ENCODE results near the gene SETSIP. TPM values are rescaled to one million over a fixed set of nuclear protein-coding genes. Genes with fewer than 3 reads are reported as not detected.

Gene SETSIP
- total RNA-seq, result not detected

- ATAC-seq (ENCODE audit: low FRiP score in 2 of 2), result no peak
- TF ChIP-seq POLR2AphosphoS5 (IDR thresholded peaks at IDR 0.05) (no peak), EP300 (IDR thresholded peaks at IDR 0.05) (no peak), POLR2A (IDR thresholded peaks at IDR 0.05) (no peak), CTCF (IDR thresholded peaks at IDR 0.05) (no peak)
- 81 to 84% methylated on average over 3 of the region's 3 CpGs for WGBS, 2 donors
Observed at GRCh38 chr1:92075311-92075710, at the start of gene SETSIP. SETSIP (minus strand) TSS chr1:92075411; CDS start chr1:92075411, 0 bp downstream.

GRCh38 chr1:92123868-92124267 lies 48.7 kb upstream of the SETSIP start:
- H3K4me1 ChIP-seq, result no peaks in the 10 kb centered on the region
- H3K9me3 ChIP-seq, result no peaks in the 10 kb centered on the region
- no peak for TF ChIP-seq EP300 (IDR thresholded peaks at IDR 0.05)
- TF ChIP-seq POLR2A (IDR thresholded peaks at IDR 0.05), result no peak
- TF ChIP-seq CTCF (IDR thresholded peaks at IDR 0.05), result no peak
- TF ChIP-seq POLR2AphosphoS5 (IDR thresholded peaks at IDR 0.05), result no peak
- no peak overlapping the region for H3K27ac ChIP-seq
- H3K4me3 ChIP-seq, result no peak overlapping the region
- DNase-seq (no peak), ATAC-seq (ENCODE audit: low FRiP score in 2 of 2) (peak in 1 of 2 donors; percentile 58)
- WGBS, 2 donors, result 27 to 61% methylated on average over 3 of the region's 3 CpGs
- H3K36me3 ChIP-seq, result no peaks in the 10 kb centered on the region
- no peaks in the 10 kb centered on the region for H3K27me3 ChIP-seq

More at GRCh38 chr1:92075311-92075710, at the start of gene SETSIP:
- DNase-seq, result no peak
- Histone ChIP-seq H3K4me1 (peaks cover 0 to 4% (median 1%) of the 10 kb centered on the region in 4 donors), H3K27ac (no peak within 1 kb of the TSS), H3K27me3 (no peaks in the 10 kb centered on the region), H3K4me3 (no peak within 1 kb of the TSS), H3K9me3 (no peaks in the 10 kb centered on the region), H3K36me3 (no peaks in the 10 kb centered on the region)

- ATAC-seq (ENCODE audit: low FRiP score in 2 of 2), result no peak
Observed at GRCh38 chr1:92118826-92119225, 43.6 kb upstream of the SETSIP start.

GRCh38 chr1:92117526-92117925 lies 42.3 kb upstream of the SETSIP start:
- Histone ChIP-seq H3K27me3 (no peaks in the 10 kb centered on the region), H3K9me3 (no peaks in the 10 kb centered on the region), H3K4me1 (no peaks in the 10 kb centered on the region), H3K4me3 (no peak overlapping the region), H3K36me3 (no peaks in the 10 kb centered on the region), H3K27ac (no peak overlapping the region)
- TF ChIP-seq POLR2A (IDR thresholded peaks at IDR 0.05) (no peak), POLR2AphosphoS5 (IDR thresholded peaks at IDR 0.05) (no peak), EP300 (IDR thresholded peaks at IDR 0.05) (no peak), CTCF (IDR thresholded peaks at IDR 0.05) (no peak)
- ATAC-seq (ENCODE audit: low FRiP score in 2 of 2) (no peak), DNase-seq (no peak)
- WGBS, 2 donors, result 49 to 54% methylated on average over 2 of the region's 2 CpGs

More at GRCh38 chr1:92118826-92119225, 43.6 kb upstream of the SETSIP start:
- DNase-seq, result no peak
- Histone ChIP-seq H3K27me3 (no peaks in the 10 kb centered on the region), H3K4me3 (no peak overlapping the region), H3K9me3 (no peaks in the 10 kb centered on the region), H3K27ac (no peak overlapping the region), H3K36me3 (no peaks in the 10 kb centered on the region), H3K4me1 (no peaks in the 10 kb centered on the region)
- no peak for TF ChIP-seq POLR2A (IDR thresholded peaks at IDR 0.05)
- no peak for TF ChIP-seq CTCF (IDR thresholded peaks at IDR 0.05)
- no peak for TF ChIP-seq EP300 (IDR thresholded peaks at IDR 0.05)
- no peak for TF ChIP-seq POLR2AphosphoS5 (IDR thresholded peaks at IDR 0.05)
- WGBS, 2 donors, result 74 to 85% methylated on average over 3 of the region's 3 CpGs

GRCh38 chr1:92108631-92109030 lies 33.4 kb upstream of the SETSIP start:
- H3K27ac ChIP-seq, result no peak overlapping the region
- no peaks in the 10 kb centered on the region for H3K27me3 ChIP-seq
- peaks cover 0 to 11% (median 0%) of the 10 kb centered on the region in 4 donors for H3K36me3 ChIP-seq
- no peak for TF ChIP-seq CTCF (IDR thresholded peaks at IDR 0.05)
- no peak for TF ChIP-seq POLR2A (IDR thresholded peaks at IDR 0.05)
- H3K9me3 ChIP-seq, result no peaks in the 10 kb centered on the region
- no peaks in the 10 kb centered on the region for H3K4me1 ChIP-seq
- DNase-seq (no peak), ATAC-seq (ENCODE audit: low FRiP score in 2 of 2) (no peak)
- no peak overlapping the region for H3K4me3 ChIP-seq
- WGBS, 2 donors, result 96 to 100% methylated on average over 2 of the region's 2 CpGs
